ENCODE data around the gene ABCD1.
A peak's percentile ranks its signal among the peaks of the same experiment; 100 is the strongest.

Gene ABCD1

DNA sequence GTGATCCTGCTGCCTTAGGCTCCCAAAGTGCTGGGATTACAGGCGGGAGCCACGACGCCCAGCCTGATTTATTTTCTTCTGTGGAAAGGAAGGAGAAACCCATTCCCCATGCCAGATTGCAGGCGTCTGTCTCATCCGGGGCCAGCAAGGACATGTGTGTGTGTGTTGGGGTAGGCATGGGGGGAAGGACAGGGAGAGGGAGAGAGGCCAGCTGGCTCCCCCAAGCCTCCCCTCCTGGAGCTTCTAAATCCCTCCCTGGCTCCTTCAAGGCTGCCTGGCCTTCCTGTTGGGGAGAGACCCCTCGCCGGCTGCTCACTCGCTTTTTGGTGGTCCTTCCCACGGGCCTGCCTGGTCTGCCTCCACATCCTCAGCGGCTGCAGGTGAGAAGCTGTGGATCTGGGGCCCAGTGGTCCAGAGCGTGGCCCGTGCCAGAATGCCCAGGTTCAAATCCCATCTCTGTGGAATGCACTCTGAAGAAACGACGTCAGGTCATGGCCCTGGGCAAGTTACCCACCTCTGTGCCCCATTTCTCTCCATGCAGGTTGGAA, 38.0 kb downstream of the ABCD1 start:
- DNase-seq (ENCODE audit: low read depth in 2 of 2): no peak

DNA sequence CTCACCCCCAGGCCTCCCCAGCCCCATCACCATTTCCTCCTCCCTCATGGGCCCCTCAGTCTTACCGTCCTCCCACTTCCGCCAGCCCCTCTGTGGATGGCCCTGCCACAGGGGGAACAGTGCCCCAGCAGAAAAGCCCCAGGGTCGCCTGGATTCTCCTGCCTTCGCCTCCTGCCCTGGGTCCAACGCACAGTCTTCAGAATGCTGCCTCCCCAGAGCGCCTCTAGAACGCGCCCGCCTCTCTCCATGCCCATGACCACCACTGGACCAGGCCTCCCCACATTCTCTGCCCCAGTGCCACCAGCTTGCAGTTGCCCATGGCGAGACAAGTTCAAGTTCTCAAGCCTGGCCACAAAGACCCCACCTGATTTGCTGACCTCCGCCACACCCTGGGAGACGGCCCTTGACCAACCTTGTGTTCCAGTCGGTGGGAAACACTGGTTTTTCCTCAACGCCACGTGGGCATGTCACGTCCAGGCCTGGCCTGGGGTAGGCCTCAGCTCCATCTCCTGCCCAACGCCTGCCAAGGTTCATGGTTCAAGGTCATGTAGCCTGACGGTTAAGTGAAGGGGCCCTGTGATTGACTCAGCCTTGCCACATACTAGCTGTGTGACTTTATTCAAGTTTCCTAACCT, 38.8 kb downstream of the ABCD1 start:
- DNase-seq (ENCODE audit: low read depth in 2 of 2): no peak

DNA sequence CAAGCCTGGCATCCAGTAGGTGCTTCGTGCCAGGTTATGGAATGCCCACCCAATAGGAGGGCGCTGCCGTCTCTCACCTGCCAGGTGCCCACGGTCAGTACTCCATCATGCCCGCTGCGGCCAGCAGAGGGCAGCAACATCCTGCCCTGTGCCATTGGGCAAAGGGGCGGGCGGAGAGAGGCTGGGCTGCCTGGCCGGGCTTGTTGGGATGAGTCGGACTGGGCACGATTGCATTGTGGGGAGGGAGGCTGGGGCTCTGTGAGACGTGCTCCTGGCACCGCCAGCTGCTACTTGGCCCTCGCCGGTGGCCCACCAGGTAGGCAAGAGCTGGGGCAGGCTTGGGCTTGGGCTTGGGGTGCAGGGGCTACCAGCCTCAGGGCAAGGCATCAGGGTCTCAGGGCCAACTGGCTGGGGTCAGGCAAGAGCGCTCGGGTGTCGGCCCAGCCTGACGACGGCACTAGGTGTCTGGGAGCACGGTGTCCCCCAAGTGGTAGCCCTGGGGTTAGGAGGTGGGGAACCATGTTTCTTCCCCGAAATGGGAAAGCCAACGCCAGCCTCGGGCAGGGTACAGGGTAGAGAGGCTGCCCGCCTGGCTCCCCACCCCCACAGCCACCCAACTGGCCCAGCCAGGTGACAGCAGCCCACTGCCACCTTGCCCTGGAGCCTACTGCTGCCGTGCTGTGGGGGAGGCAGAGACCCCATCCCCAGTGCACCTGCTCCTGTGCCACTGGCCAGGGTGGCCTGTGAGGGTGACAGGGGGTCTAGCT, 39.5 kb downstream of the ABCD1 start, which contains the start of gene PLXNB3:
Gene PLXNB3 (plus strand): TSS at position 261 of the 767 bp plus-strand sequence. CDS start 1,287 bp downstream, outside the sequence.
- DNase-seq (ENCODE audit: low read depth in 2 of 2): peak; percentile 42 to 58

GRCh38 chrX:153764786-153765137, 40.1 kb downstream of the ABCD1 start:
- no peak for DNase-seq (ENCODE audit: low read depth in 2 of 2)

GRCh38 chrX:153765138-153766079, 40.8 kb downstream of the ABCD1 start:
- DNase-seq (ENCODE audit: low read depth in 2 of 2): no peak

DNA sequence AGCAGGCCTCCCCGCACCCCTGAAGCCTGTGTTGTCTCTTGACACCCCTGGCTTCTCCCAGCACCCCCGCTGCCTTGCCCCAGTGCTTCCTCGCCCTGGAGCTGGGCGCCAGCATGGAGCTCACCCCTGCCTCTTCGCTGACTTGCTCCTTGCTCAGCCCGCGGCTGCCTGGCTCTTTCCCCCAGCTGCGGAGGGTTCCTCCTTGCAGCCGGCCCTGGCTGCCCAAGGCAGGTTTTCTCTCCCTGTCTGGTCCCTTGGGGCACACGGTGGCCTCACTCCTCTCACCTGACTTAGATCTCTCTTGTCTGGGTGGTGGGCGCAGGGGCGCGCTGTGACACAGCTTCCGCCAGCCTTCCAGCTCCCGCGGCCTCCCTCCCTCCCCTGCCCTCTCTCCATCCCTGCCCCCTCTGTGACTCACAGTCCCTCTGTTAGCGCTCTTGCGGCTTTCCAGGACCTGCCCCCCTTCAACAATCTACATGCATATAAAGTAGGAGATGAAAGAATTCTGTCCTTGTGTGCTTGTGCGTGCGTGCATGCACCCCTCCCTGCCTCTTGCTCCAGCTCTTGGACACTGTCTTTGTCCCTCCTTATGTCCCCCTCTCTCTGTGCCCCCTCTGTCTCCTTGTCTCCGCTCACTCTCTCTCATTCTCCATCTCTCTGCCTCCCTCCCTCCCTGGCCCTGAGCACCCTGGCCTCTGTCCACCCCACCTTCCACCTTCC, 41.6 kb downstream of the ABCD1 start:
- peak; percentile 21 to 50 for DNase-seq (ENCODE audit: low read depth in 2 of 2)

DNA sequence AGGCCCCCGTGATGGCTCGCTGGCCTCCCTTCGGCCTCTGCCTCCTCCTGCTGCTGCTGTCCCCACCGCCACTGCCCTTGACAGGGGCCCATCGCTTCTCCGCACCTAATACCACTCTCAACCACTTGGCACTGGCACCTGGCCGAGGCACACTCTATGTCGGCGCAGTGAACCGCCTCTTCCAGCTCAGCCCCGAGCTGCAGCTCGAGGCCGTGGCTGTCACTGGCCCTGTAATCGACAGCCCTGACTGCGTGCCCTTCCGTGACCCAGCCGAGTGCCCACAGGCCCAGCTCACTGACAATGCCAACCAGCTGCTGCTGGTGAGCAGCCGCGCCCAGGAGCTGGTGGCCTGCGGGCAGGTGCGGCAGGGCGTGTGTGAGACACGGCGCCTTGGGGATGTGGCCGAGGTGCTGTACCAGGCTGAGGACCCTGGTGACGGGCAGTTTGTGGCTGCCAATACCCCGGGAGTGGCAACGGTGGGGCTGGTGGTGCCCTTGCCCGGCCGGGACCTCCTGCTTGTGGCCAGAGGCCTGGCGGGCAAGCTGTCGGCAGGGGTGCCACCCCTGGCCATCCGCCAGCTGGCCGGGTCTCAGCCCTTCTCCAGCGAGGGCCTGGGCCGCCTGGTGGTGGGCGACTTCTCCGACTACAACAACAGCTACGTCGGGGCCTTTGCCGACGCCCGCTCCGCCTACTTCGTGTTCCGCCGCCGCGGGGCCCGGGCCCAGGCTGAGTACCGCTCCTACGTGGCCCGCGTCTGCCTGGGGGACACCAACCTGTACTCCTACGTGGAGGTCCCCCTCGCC, 42.4 kb downstream of the ABCD1 start:
- no peak for DNase-seq (ENCODE audit: low read depth in 2 of 2)

DNA sequence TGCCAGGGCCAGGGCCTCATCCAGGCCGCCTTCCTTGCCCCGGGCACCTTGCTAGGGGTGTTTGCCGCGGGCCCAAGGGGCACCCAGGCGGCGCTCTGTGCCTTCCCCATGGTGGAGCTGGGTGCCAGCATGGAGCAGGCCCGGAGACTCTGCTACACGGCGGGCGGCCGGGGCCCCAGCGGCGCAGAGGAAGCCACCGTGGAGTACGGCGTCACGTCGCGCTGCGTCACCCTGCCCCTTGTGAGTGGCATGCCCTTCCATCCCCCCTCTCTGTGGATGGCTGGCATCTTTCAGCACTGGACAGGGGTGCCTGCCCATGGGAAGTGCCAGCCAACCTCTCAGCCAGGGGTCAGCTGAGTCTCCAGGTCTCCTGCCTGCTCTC, 43.0 kb downstream of the ABCD1 start:
- no peak for DNase-seq (ENCODE audit: low read depth in 2 of 2)

DNA sequence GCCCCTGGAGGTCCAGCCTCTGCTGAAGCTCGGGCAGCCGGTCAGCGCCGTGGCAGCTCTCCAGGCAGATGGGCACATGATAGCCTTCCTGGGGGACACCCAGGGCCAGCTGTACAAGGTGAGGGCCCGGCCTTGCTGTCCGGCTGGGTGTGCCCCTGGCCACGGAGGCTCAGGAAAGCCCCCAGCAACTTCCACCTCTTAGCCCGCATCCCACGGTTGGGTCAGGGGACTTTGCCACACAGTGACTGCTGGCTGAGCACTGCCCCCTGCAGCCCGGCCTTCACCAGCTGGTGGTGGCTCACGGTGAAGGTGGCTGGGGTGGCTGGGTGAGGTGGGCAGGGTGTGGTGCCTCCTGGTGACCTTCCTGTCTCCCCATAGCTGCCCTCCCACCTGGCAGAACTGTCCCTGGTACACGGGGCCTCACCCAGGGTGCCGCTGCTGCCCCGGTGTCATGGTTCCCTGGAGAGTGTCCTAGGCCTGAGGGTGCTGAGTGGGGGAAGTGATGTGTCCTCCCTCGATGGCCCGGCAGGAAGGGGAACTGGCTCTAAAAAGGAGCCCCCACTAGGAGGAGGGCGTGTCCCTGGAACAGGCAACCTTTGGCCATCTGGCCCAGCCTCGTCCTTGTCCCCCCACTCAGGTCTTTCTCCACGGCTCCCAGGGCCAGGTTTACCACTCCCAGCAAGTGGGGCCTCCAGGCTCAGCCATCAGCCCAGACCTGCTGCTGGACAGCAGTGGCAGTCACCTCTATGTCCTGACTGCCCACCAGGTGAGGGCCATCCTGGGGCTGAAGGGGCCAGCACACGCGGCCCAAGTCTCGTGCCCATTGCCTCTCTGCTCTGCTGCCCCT, 43.9 kb downstream of the ABCD1 start:
- no peak for DNase-seq (ENCODE audit: low read depth in 2 of 2)

DNA sequence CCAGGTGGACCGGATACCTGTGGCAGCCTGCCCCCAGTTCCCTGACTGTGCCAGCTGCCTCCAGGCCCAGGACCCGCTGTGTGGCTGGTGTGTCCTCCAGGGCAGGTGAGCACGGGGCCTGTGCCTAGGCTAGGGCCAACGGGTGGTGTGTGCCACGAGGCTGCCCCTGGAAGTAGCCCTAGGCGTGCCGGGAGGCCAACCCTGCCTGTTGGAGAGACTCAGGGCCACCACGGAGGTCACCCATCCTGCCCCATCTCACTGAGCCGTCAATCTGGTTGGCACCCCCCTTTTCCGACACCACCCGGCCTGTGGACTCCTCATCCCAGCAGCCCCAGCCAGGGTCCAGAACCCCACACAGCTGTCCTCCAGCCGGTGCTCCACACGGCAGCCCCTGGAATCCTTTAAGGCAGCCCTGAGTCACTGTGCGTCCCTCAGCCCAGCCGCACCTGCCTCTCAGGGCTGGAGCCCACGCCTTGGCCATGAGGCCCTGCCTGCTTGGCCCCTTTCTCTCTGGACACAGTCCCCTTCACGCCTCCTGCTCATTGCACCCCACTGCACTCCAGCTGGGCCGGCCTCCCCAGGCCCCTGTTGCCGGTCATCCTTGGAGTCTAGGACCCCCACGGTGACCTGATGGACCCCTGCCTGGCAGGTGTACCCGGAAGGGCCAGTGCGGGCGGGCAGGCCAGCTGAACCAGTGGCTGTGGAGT, 44.7 kb downstream of the ABCD1 start:
- no peak for DNase-seq (ENCODE audit: low read depth in 2 of 2)

DNA sequence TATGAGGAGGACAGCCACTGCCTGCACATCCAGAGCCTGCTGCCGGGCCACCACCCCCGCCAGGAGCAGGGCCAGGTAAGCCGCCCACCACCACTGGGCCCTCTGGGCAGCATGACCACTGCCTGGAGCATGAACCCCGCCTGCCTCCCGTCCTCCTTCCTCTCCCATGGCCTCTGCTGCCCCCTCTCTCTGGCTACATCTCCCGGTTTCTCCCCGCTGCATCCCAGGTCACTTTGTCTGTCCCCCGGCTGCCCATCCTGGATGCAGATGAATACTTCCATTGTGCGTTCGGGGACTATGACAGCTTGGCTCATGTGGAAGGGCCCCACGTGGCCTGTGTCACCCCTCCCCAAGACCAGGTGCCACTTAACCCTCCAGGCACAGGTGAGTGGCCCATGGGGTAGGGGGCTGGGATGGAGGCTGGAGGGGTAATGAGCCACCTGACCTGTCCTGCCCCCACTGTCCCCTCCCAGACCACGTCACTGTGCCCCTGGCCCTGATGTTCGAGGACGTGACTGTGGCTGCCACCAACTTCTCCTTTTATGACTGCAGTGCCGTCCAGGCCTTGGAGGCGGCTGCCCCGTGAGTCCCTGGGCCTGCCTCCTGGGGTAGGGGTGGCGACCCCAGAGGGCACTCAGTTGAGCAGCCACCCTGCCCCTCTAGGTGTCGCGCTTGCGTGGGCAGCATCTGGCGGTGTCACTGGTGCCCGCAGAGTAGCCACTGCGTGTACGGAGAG, 45.4 kb downstream of the ABCD1 start:
- no peak for DNase-seq (ENCODE audit: low read depth in 2 of 2)

DNA sequence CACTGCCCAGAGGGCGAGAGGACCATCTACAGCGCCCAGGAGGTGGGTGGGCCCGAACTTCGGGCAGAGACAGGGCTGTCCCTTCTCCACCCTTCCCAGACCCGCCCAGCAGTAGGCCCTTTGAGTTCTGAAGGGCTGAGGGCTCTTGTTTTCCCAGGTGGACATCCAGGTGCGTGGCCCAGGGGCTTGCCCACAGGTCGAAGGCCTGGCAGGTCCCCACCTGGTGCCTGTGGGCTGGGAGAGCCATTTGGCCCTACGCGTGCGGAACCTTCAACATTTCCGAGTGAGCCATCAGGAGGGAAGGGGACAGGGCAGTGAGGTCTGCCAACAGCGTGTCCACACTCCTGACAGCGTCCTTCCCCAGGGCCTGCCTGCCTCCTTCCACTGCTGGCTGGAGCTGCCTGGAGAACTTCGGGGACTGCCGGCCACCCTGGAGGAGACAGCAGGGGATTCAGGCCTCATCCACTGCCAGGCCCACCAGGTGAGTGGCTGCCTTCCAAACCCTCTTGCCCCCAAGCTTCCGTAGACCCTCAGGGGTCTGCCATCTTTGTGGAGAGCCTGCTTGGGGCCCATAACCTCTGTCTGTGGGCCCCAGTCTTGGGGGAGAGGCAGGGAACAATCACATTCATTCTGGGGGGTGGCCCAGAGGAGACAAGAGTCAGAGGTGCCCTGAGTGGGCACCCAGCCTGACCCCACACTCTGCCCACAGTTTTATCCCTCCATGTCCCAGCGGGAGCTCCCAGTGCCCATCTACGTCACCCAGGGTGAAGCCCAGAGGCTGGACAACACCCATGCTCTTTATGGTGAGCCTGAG, 46.2 kb downstream of the ABCD1 start:
- DNase-seq (ENCODE audit: low read depth in 2 of 2): no peak

- no peak for DNase-seq (ENCODE audit: low read depth in 2 of 2)
These were observed 47.0 kb downstream of the ABCD1 start for GRCh38 chrX:153771415-153772315.

- DNase-seq (ENCODE audit: low read depth in 2 of 2): no peak
These were observed 47.9 kb downstream of the ABCD1 start for GRCh38 chrX:153772316-153773217.

DNA sequence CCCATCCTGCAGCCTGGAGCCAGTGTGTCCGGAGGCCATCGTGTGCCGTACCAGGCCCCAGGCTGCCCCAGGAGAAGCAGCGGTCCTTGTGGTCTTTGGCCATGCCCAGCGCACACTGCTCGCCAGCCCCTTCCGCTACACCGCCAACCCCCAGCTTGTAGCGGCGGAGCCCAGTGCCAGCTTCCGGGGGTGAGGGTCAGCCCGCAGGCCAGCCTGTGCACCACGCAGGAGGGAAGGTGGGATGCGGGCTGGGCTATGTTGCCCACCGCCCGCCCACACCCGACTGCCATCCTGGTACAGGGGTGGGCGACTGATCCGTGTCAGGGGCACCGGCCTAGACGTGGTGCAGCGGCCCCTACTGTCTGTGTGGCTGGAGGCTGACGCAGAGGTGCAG, 48.6 kb downstream of the ABCD1 start:
- no peak for DNase-seq (ENCODE audit: low read depth in 2 of 2)
